ENCODE results near the gene NEB.

Gene NEB

GRCh38 chr2:151486053-151486452 is 248.2 kb downstream of the NEB start:
- TF ChIP-seq CTCF (IDR thresholded peaks at IDR 0.05) = no peak

GRCh38 chr2:151484100-151484499 is 250.2 kb downstream of the NEB start:
- TF ChIP-seq CTCF (IDR thresholded peaks at IDR 0.05) = no peak

- TF ChIP-seq CTCF (IDR thresholded peaks at IDR 0.05) = no peak
These were observed 250.7 kb downstream of the NEB start for GRCh38 chr2:151483546-151483945.

GRCh38 chr2:151482171-151482725 is 252.0 kb downstream of the NEB start:
- TF ChIP-seq CTCF (IDR thresholded peaks at IDR 0.05) = no peak

- TF ChIP-seq CTCF (IDR thresholded peaks at IDR 0.05) = no peak
These were observed 252.5 kb downstream of the NEB start for GRCh38 chr2:151481744-151482143.

GRCh38 chr2:151478011-151478410 is 256.3 kb downstream of the NEB start:
- TF ChIP-seq CTCF (IDR thresholded peaks at IDR 0.05) = no peak

GRCh38 chr2:151476287-151476686 is 258.0 kb downstream of the NEB start:
- no peak for TF ChIP-seq CTCF (IDR thresholded peaks at IDR 0.05)

- no peak for TF ChIP-seq CTCF (IDR thresholded peaks at IDR 0.05)
These were observed 259.2 kb downstream of the NEB start for GRCh38 chr2:151475071-151475470.

Measured in LNCAP (cell line).